Brain microvascular endothelial cell (primary cell): ENCODE data around the gene LIPE.

Experiments
- DNase-seq: peaks from one replicate; pipeline ENCODE4 v3.0.0-alpha.2; 2020
- H3K27ac ChIP-seq: fragments of 250-450 bp; sonication (Bioruptor Pico); 2 replicates; pipeline ENCODE4 v1.5.1; 2020; ENCODE audit warnings: mild to moderate bottlenecking, moderate library complexity
- H3K27me3 ChIP-seq: fragments of 250-450 bp; sonication (Bioruptor Pico); replicated peaks from 2 replicates; pipeline ENCODE4 v1.5.1; 2020; ENCODE audit warnings: mild to moderate bottlenecking
- H3K36me3 ChIP-seq: fragments of 250-450 bp; sonication (Bioruptor Pico); replicated peaks from 2 replicates; pipeline ENCODE4 v1.5.1; 2020; ENCODE audit warnings: mild to moderate bottlenecking
- H3K4me3 ChIP-seq: 2 replicates; pipeline ENCODE4 v1.5.1; 2011; ENCODE audit warnings: low read depth, mild to moderate bottlenecking, control low read depth, low read length, moderate library complexity
- CTCF ChIP-seq: IDR thresholded peaks from 2 replicates; pipeline ENCODE4 v1.5.1; 2011; ENCODE audit warnings: low read depth, mild to moderate bottlenecking, moderate library complexity, low read length, control low read depth, inconsistent platforms; ENCODE audit errors: missing control alignments
- in situ Hi-C: cut with HindIII; loops from 2 replicates; pipeline ENCODE4 v1.10.0; 2017; ENCODE audit warnings: low sequenced_read_pairs, low pct_ligation_motif_present

Gene LIPE

GRCh38 chr19:42423462-42424344, 3.5 kb downstream of the LIPE start:
- Histone ChIP-seq H3K27ac (no peak overlapping the region), H3K36me3 (no peaks in the 10 kb centered on the region), H3K4me3 (peak overlapping the region; percentile 69), H3K27me3 (no peaks in the 10 kb centered on the region)
- in situ Hi-C loops = no loop called here
- no peak for TF ChIP-seq CTCF
- peak; percentile 91 for DNase-seq

- Histone ChIP-seq H3K4me3 (peak overlapping the region; percentile 69), H3K27me3 (no peaks in the 10 kb centered on the region), H3K36me3 (no peaks in the 10 kb centered on the region), H3K27ac (no peak overlapping the region)
- in situ Hi-C loops = no loop called here
- no peak for TF ChIP-seq CTCF
- no peak for DNase-seq
Measured at GRCh38 chr19:42422901-42423461, 4.2 kb downstream of the LIPE start.

GRCh38 chr19:42422092-42422900, 4.9 kb downstream of the LIPE start:
- in situ Hi-C loops = no loop called here
- Histone ChIP-seq H3K27ac (no peak overlapping the region), H3K36me3 (no peaks in the 10 kb centered on the region)

GRCh38 chr19:42421591-42422031, 5.6 kb downstream of the LIPE start:
- no peak for DNase-seq
- no peaks in the 10 kb centered on the region for H3K27me3 ChIP-seq

More at GRCh38 chr19:42422092-42422900, 4.9 kb downstream of the LIPE start:
- no peak for TF ChIP-seq CTCF
- no peak for DNase-seq
- H3K4me3 ChIP-seq = peak overlapping the region; percentile 69
- no peaks in the 10 kb centered on the region for H3K27me3 ChIP-seq

GRCh38 chr19:42421101-42421500, 6.1 kb downstream of the LIPE start:
- DNase-seq = no peak
- Histone ChIP-seq H3K27ac (no peak overlapping the region), H3K36me3 (no peaks in the 10 kb centered on the region), H3K4me3 (no peak overlapping the region), H3K27me3 (no peaks in the 10 kb centered on the region)
- in situ Hi-C loops = no loop called here
- TF ChIP-seq CTCF = no peak

More at GRCh38 chr19:42421591-42422031, 5.6 kb downstream of the LIPE start:
- TF ChIP-seq CTCF = no peak
- Histone ChIP-seq H3K4me3 (no peak overlapping the region), H3K27ac (no peak overlapping the region), H3K36me3 (no peaks in the 10 kb centered on the region)
- in situ Hi-C loops = no loop called here
